Fibroblast of mammary gland (primary cell): ENCODE results near the gene TPRN.

Source experiments
- DNase-seq: peaks from one replicate; pipeline ENCODE4 v3.0.0-alpha.2; 2010; ENCODE audit warnings: low read depth
- H3K4me3 ChIP-seq: 2 replicates; pipeline ENCODE4 v1.5.1; 2011; ENCODE audit warnings: low read depth, mild to moderate bottlenecking, low read length, moderate library complexity; ENCODE audit not compliant: control insufficient read depth
- CTCF ChIP-seq: conservative IDR thresholded peaks from 2 replicates; pipeline ENCODE4 v1.5.1; 2011; ENCODE audit warnings: low read depth, low read length, inconsistent platforms; ENCODE audit not compliant: control insufficient read depth, insufficient read depth

The TPRN gene

GRCh38 chr9:137150617-137151457 lies 49.7 kb downstream of the TPRN start:
- TF ChIP-seq CTCF, result no peak
- H3K4me3 ChIP-seq, result no peak overlapping the region
- peak; percentile 57 for DNase-seq

GRCh38 chr9:137149942-137150616 lies 50.5 kb downstream of the TPRN start:
- no peak overlapping the region for H3K4me3 ChIP-seq
- no peak for TF ChIP-seq CTCF
- DNase-seq, result peak; percentile 28

- TF ChIP-seq CTCF, result no peak
- no peak for DNase-seq
- no peak overlapping the region for H3K4me3 ChIP-seq
These were observed 51.2 kb downstream of the TPRN start for GRCh38 chr9:137149363-137149762.

- DNase-seq, result no peak
- H3K4me3 ChIP-seq, result no peak overlapping the region
- TF ChIP-seq CTCF, result no peak
These were observed 51.9 kb downstream of the TPRN start for GRCh38 chr9:137148661-137149060.

GRCh38 chr9:137148242-137148641 lies 52.3 kb downstream of the TPRN start:
- no peak for DNase-seq
- no peak for TF ChIP-seq CTCF

GRCh38 chr9:137147793-137148160 lies 52.8 kb downstream of the TPRN start:
- no peak for DNase-seq
- no peak overlapping the region for H3K4me3 ChIP-seq
- no peak for TF ChIP-seq CTCF

More at GRCh38 chr9:137148242-137148641, 52.3 kb downstream of the TPRN start:
- H3K4me3 ChIP-seq, result no peak overlapping the region
